PC-9 (cell line): Measurements from ENCODE around the gene NXPH1. TPM values are rescaled to one million over a fixed set of nuclear protein-coding genes. Genes with fewer than 3 reads are reported as not detected.

Experiments
- BruUV-seq: library from RNA; stranded (reverse); fragments of 400-500 nt; replicated peaks from 2 replicates; lab custom pipeline; 2021; lab: Mats Ljungman, UMichigan
- CTCF ChIA-PET: fragments of 300-600 bp; sonication (Branson Sonifier 250); formaldehyde crosslinking; loops from one replicate; lab custom pipeline; 2022; ENCODE audit warnings: antibody characterized with exemption; lab: Charles Lee
- POLR2A ChIA-PET: fragments of 300-600 bp; sonication (Branson Sonifier 250); formaldehyde crosslinking; loops from one replicate; lab custom pipeline; 2022; ENCODE audit warnings: antibody characterized with exemption; ENCODE audit not compliant: unreplicated experiment; lab: Charles Lee
- DNase-seq, 2 experiments: peaks; one replicate each; pipeline versions ENCODE4 v3.0.0 to v3.0.0-alpha.2; 2015 to 2022; ENCODE audit warnings: mixed read lengths in 1 of 2
- H2AFZ ChIP-seq: fragments of 200-600 bp; sonication (generic); 2 replicates; pipeline ENCODE4 v1.8.1; 2017; ENCODE audit warnings: antibody characterized with exemption
- H3F3A ChIP-seq: fragments of 200-600 bp; sonication (generic); 2 replicates; pipeline ENCODE4 v1.8.1; 2017; ENCODE audit warnings: antibody characterized with exemption, mild to moderate bottlenecking, low read depth; ENCODE audit not compliant: insufficient read depth
- H3K27ac ChIP-seq: fragments of 200-600 bp; sonication (generic); 2 replicates; pipeline ENCODE4 v1.6.1; 2016; ENCODE audit warnings: mixed run types
- H3K27me3 ChIP-seq: fragments of 200-600 bp; sonication (generic); 2 replicates; pipeline ENCODE4 v1.6.1; 2016; ENCODE audit warnings: low read depth, mixed run types; ENCODE audit not compliant: insufficient read depth
- H3K36me3 ChIP-seq: fragments of 200-600 bp; sonication (generic); 2 replicates; pipeline ENCODE4 v1.6.1; 2016; ENCODE audit warnings: low read depth, mixed run types
- H3K4me1 ChIP-seq: fragments of 200-600 bp; sonication (generic); replicated peaks from 2 replicates; pipeline ENCODE4 v1.6.1; 2016; ENCODE audit warnings: mixed run types; ENCODE audit not compliant: insufficient read depth
- H3K4me2 ChIP-seq: fragments of 200-600 bp; sonication (generic); 2 replicates; pipeline ENCODE4 v1.6.1; 2017; ENCODE audit warnings: mixed run types
- H3K4me3 ChIP-seq: fragments of 200-600 bp; sonication (generic); 2 replicates; pipeline ENCODE4 v1.6.1; 2016; ENCODE audit warnings: mixed run types
- H3K79me2 ChIP-seq: fragments of 200-600 bp; sonication (generic); 2 replicates; pipeline ENCODE4 v1.6.1; 2017; ENCODE audit warnings: low read depth, mixed run types
- H3K9me2 ChIP-seq: fragments of 200-600 bp; sonication (generic); 2 replicates; pipeline ENCODE4 v1.8.1; 2017; ENCODE audit warnings: mild to moderate bottlenecking; ENCODE audit not compliant: insufficient read depth
- H3K9me3 ChIP-seq: fragments of 200-600 bp; sonication (generic); 2 replicates; pipeline ENCODE4 v1.8.1; 2016; ENCODE audit warnings: low read depth; ENCODE audit not compliant: insufficient read depth
- H4K20me1 ChIP-seq: fragments of 200-600 bp; sonication (generic); 2 replicates; pipeline ENCODE4 v1.8.1; 2017; ENCODE audit not compliant: insufficient read depth
- EZH2 ChIP-seq: fragments of 200-600 bp; sonication (generic); IDR thresholded peaks from 2 replicates; pipeline ENCODE4 v1.8.0; 2017; ENCODE audit warnings: antibody characterized with exemption, low read depth
- intact Hi-C: fragments of 100-400 bp; cut with micrococcal nuclease; formaldehyde crosslinking; loops from one replicate; pipeline ENCODE4 v1.10.0; 2022; ENCODE audit not compliant: unreplicated experiment
- total RNA-seq: library from RNA; stranded (reverse); gene quantifications from 2 replicates; pipeline ENCODE4 v1.2.3, GENCODE V29; 2021
- TF ChIP-seq, protein P1 (sequence below): fragments of 200-600 bp; sonication (generic); conservative IDR thresholded peaks from 2 replicates; pipeline ENCODE4 v1.6.1; 2017; ENCODE audit warnings: mixed run types, antibody characterized with exemption, mild to moderate bottlenecking, moderate library complexity

Gene NXPH1
- total RNA-seq, 1 experiment from 2014 or later, result not detected

DNA sequence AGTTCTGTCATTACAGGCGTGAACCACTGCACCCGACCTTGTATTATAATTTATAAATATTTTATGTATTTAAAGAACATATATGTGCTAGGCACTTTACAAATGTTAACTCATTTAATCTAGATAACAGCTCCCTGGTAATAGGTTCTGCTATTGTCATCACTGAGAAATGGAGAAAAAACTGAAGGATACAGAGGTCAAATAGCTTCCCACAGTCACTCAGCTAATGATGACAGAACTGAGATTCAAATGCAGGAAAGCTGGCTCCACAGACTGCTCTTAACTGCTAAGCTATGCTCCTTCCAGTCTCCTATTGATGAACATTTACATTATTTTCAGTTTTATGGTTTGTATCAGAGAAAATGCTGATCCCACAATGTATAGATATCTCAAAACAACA lies 28.9 kb downstream of the NXPH1 start:
- Histone ChIP-seq H3F3A (no peaks in the 10 kb centered on the region), H3K27ac (no peak overlapping the region), H4K20me1 (no peaks in the 10 kb centered on the region), H3K9me2 (no peaks in the 10 kb centered on the region), H2AFZ (no peak overlapping the region), H3K4me2 (no peak overlapping the region), H3K27me3 (no peaks in the 10 kb centered on the region), H3K36me3 (no peaks in the 10 kb centered on the region), H3K4me1 (no peaks in the 10 kb centered on the region), H3K9me3 (no peaks in the 10 kb centered on the region), H3K4me3 (no peak overlapping the region), H3K79me2 (no peaks in the 10 kb centered on the region)
- ChIA-PET POLR2A (no interaction called here), CTCF (no interaction called here)
- intact Hi-C loops, result no loop called here
- no peak for TF ChIP-seq EZH2
- TF ChIP-seq, protein P1, sequence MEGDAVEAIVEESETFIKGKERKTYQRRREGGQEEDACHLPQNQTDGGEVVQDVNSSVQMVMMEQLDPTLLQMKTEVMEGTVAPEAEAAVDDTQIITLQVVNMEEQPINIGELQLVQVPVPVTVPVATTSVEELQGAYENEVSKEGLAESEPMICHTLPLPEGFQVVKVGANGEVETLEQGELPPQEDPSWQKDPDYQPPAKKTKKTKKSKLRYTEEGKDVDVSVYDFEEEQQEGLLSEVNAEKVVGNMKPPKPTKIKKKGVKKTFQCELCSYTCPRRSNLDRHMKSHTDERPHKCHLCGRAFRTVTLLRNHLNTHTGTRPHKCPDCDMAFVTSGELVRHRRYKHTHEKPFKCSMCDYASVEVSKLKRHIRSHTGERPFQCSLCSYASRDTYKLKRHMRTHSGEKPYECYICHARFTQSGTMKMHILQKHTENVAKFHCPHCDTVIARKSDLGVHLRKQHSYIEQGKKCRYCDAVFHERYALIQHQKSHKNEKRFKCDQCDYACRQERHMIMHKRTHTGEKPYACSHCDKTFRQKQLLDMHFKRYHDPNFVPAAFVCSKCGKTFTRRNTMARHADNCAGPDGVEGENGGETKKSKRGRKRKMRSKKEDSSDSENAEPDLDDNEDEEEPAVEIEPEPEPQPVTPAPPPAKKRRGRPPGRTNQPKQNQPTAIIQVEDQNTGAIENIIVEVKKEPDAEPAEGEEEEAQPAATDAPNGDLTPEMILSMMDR, result no peak
- no TSS peak for BruUV-seq
- no peak for DNase-seq

- Histone ChIP-seq H3K9me2 (no peaks in the 10 kb centered on the region), H3K27me3 (no peaks in the 10 kb centered on the region), H3K36me3 (no peaks in the 10 kb centered on the region), H3K9me3 (no peaks in the 10 kb centered on the region), H2AFZ (no peak overlapping the region), H3K4me3 (no peak overlapping the region), H3K79me2 (no peaks in the 10 kb centered on the region), H3K27ac (no peak overlapping the region), H3K4me2 (no peak overlapping the region), H3K4me1 (no peaks in the 10 kb centered on the region), H4K20me1 (no peaks in the 10 kb centered on the region), H3F3A (no peaks in the 10 kb centered on the region)
- intact Hi-C loops, result no loop called here
- ChIA-PET CTCF (no interaction called here), POLR2A (no interaction called here)
- BruUV-seq, result no TSS peak
- no peak for DNase-seq
- no peak for TF ChIP-seq EZH2
- TF ChIP-seq, protein P1, result no peak
These were observed 31.9 kb downstream of the NXPH1 start for GRCh38 chr7:8465338-8465737.

DNA sequence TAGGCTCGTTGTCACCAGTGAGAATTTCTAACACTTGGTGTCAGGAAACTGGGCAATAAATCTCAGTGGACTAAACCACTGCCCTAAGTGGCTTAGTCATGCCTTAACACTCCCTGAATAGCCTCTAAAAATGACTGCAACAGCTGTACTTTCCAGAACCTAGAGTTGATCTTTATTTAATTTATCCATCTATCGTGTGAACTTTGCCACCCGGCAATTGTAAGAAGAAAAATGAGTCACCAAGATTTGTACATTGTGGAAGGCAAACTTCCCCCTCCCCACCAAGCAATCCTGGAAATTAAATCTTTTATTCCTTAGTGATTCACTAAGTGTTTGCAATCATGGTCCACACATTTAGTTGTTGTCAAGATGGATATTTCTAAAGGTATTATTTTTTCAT lies 47.1 kb downstream of the NXPH1 start:
- no peaks in the 10 kb centered on the region for H3K9me3 ChIP-seq
- no peak overlapping the region for H3K4me2 ChIP-seq
- ChIA-PET POLR2A (no interaction called here), CTCF (no interaction called here)
- no peaks in the 10 kb centered on the region for H3K79me2 ChIP-seq
- H3K27me3 ChIP-seq, result no peaks in the 10 kb centered on the region
- H3K36me3 ChIP-seq, result no peaks in the 10 kb centered on the region
- H3F3A ChIP-seq, result no peaks in the 10 kb centered on the region
- H3K27ac ChIP-seq, result no peak overlapping the region
- intact Hi-C loops, result no loop called here
- H2AFZ ChIP-seq, result no peak overlapping the region
- TF ChIP-seq EZH2, result no peak
- TF ChIP-seq, protein P1, result no peak
- H3K4me1 ChIP-seq, result no peaks in the 10 kb centered on the region
- H3K4me3 ChIP-seq, result no peak overlapping the region
- 0 out of 2 replicates have a peak, but pooled peaks cover 4% of the 10 kb centered on the region for H3K9me2 ChIP-seq
- DNase-seq, result no peak
- no peaks in the 10 kb centered on the region for H4K20me1 ChIP-seq
- no TSS peak for BruUV-seq
